H1 (cell line): ENCODE data around the gene CHCHD6. TPM values are rescaled to one million over a fixed set of nuclear protein-coding genes. Genes with fewer than 3 reads are reported as not detected.

Experiments
- CBX5 ChIP-seq: fragments of 300-800, 300-1000 bp; sonication (generic); IDR thresholded peaks from 2 replicates; pipeline ENCODE4 v1.7.1; 2016; ENCODE audit warnings: antibody characterized with exemption, low read length, low read depth
- CREB1 ChIP-seq: IDR thresholded peaks from 2 replicates; pipeline ENCODE4 v1.6.1; 2012; ENCODE audit warnings: inconsistent platforms
- EP300 ChIP-seq, 2 experiments: IDR thresholded peaks; 1 replicate in 1 of 2; 2 replicates in 1 of 2; pipeline ENCODE4 v1.6.1; 2011 to 2012; ENCODE audit warnings: low read depth in 2 of 2, low read length in 2 of 2, mild to moderate bottlenecking in 2 of 2, borderline replicate concordance in 1 of 2, inconsistent platforms in 1 of 2, moderate library complexity in 1 of 2
- polyA plus RNA-seq, 7 experiments: library from polyadenylated mRNA; depleted of rRNA in 3 of 7; stranded (reverse) in 5 of 7; unstranded in 2 of 7; fragments of >200 nt in 5 of 7; fragments of 200-250 nt in 2 of 7; gene quantifications; 1 replicate in 5 of 7; 2 replicates in 1 of 7; 4 replicates in 1 of 7; pipeline versions ENCODE4 v1.2.1 to v1.2.3, GENCODE V29; 2011 to 2013; ENCODE audit warnings: missing spikeins in 2 of 7, mixed read lengths in 2 of 7
- total RNA-seq: library from RNA; stranded (reverse); fragmentation: NEBNext Ultra II Directional; extraction: Animal tissue kit (Norgen Biotek cat#: 25700); gene quantifications from 2 replicates; pipeline ENCODE4 v1.2.1, GENCODE V29; 2021

Gene CHCHD6
- total and polyA plus RNA-seq, 2 of the 8 experiments (the other 6 are each of a cell fraction or from before 2014, with no cell fraction given): 32.4 to 37.6 TPM

- TF ChIP-seq CBX5 (no peak), EP300 (IDR thresholded peaks at IDR 0.05; ENCODE audit: borderline replicate concordance in 1 of 2, low read depth in 2 of 2, low read length in 2 of 2) (no peak), CREB1 (no peak)
These were observed 247.5 kb downstream of the CHCHD6 start (continued) for GRCh38 chr3:126951561-126951960.
